ENCODE data around the gene PLD4.

PLD4 gene

DNA sequence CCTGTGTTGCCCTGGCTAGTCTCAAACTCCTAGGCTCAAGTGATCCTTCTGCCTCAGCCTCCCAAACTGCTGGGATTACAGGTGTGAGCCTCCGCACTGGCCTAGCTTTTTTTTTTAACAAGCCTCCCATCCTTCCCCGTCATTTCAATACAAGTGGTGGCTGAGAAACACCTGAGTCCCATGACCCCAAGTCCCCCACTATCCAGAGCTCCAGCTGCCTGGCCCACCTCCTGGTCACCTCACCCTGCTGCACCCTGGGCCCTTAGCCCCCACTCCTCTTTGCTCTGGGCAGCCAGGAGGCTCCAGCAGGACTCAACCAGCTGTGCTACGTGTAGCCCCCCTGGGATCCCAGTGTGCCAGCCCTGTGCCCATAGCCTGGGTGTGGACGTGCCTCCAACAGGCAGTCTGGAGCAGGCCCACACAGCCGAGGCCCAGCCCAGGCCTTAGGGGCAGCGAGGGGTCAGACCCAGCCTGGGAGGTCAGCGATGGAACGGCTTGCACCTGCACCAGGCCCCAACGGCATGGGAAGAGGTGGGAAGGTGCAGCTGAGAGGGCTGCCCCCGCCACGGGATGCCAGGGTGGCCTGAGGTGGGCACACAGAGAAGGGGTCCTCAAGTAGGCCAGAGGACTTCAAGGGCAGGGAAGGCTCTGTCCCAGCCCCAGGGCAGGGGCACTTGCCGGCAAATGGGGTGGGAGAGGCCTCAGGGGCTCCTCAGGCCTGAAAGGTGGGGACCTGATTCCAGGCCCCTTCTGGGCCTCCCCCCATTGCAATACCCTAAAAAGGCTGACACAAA lies 47.0 kb downstream of the PLD4 start:
- no peak overlapping the region for H3K4me3 ChIP-seq (ENCODE audit: insufficient read depth, low read depth, low read length)
- WGBS, 2 experiments = 94 to 95% methylated on average over 12 of the region's 12 CpGs
- H3K27ac ChIP-seq (ENCODE audit: insufficient read depth, low read depth, low read length, poor library complexity, severe bottlenecking) = no peak overlapping the region
- H3K27me3 ChIP-seq (ENCODE audit: control insufficient read depth, insufficient read depth, low read length, poor library complexity, severe bottlenecking) = peaks cover 25% of the 10 kb centered on the region
- H3K9me3 ChIP-seq (ENCODE audit: control insufficient read depth, low read length) = no peaks in the 10 kb centered on the region
- H3K4me1 ChIP-seq (ENCODE audit: control insufficient read depth, insufficient read depth, low read length) = peaks cover 29% of the 10 kb centered on the region
- no peaks in the 10 kb centered on the region for H3K36me3 ChIP-seq (ENCODE audit: control insufficient read depth, insufficient read depth, low read length)

DNA sequence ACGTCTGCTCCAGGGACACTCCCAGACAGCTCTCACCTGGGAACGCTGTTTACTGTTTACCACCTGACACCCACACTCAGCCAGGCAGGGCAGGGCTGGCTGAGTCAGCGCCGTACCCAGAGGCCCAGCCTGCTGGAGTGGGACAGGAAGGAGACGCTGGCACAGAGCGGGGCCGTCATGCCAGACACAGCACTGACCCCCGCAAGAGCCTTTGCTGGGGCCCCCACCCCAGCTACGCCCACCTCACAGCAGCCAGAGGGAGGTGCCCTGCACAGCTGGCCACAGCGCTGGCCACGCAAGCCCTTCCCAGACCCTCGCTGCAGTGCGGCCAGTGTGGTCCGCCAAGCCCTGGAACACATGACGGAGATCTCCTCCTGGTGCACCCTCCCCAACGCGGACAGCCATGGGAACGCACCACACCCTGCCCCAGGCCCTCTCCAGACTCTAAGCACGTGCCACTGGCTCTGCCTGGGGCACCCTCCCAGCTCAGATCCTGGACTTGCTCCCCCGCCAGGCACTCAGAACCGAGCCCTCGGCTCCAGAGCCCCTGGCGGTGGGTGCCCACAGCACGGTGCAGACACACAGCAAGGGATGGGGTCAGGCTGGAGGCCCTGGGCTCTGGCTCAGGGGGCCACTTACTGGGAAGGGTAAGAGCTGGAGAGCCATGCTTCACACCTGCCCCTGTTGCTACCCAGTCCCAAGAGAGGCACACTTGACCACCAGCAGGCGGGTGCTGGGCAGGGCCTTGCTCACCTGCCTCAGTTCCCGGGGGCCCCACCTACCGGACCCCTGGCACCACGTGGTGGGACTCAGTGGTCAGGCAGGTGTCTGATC lies 47.8 kb downstream of the PLD4 start:
- Histone ChIP-seq H3K27me3 (ENCODE audit: control insufficient read depth, insufficient read depth, low read length, poor library complexity, severe bottlenecking) (peaks cover 26% of the 10 kb centered on the region), H3K36me3 (ENCODE audit: control insufficient read depth, insufficient read depth, low read length) (no peaks in the 10 kb centered on the region), H3K4me1 (ENCODE audit: control insufficient read depth, insufficient read depth, low read length) (peaks cover 25% of the 10 kb centered on the region), H3K4me3 (ENCODE audit: insufficient read depth, low read depth, low read length) (no peak overlapping the region), H3K9me3 (ENCODE audit: control insufficient read depth, low read length) (no peaks in the 10 kb centered on the region), H3K27ac (ENCODE audit: insufficient read depth, low read depth, low read length, poor library complexity, severe bottlenecking) (no peak overlapping the region)
- whole genome bisulfite sequencing, 2 experiments = 87 to 88% methylated on average over 28 of the region's 28 CpGs

DNA sequence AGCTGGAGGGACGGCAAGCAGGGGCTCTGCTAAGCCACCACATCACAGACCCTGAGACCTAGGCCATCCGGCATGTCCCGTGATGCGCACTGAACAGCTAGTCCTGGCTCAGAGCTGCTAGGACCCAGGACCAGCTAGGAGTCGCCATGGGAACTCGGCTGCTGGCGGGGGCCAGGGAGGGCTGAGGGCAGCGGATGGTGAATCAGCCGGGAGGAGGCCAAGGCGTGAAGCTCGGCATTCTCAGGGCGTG lies 48.4 kb downstream of the PLD4 start:
- peaks cover 24% of the 10 kb centered on the region for H3K4me1 ChIP-seq (ENCODE audit: control insufficient read depth, insufficient read depth, low read length)
- H3K9me3 ChIP-seq (ENCODE audit: control insufficient read depth, low read length) = no peaks in the 10 kb centered on the region
- H3K4me3 ChIP-seq (ENCODE audit: insufficient read depth, low read depth, low read length) = no peak overlapping the region
- H3K27me3 ChIP-seq (ENCODE audit: control insufficient read depth, insufficient read depth, low read length, poor library complexity, severe bottlenecking) = peaks cover 26% of the 10 kb centered on the region
- H3K36me3 ChIP-seq (ENCODE audit: control insufficient read depth, insufficient read depth, low read length) = no peaks in the 10 kb centered on the region
- H3K27ac ChIP-seq (ENCODE audit: insufficient read depth, low read depth, low read length, poor library complexity, severe bottlenecking) = no peak overlapping the region
- WGBS, 2 experiments = 64 to 70% methylated on average over 12 of the region's 12 CpGs

DNA sequence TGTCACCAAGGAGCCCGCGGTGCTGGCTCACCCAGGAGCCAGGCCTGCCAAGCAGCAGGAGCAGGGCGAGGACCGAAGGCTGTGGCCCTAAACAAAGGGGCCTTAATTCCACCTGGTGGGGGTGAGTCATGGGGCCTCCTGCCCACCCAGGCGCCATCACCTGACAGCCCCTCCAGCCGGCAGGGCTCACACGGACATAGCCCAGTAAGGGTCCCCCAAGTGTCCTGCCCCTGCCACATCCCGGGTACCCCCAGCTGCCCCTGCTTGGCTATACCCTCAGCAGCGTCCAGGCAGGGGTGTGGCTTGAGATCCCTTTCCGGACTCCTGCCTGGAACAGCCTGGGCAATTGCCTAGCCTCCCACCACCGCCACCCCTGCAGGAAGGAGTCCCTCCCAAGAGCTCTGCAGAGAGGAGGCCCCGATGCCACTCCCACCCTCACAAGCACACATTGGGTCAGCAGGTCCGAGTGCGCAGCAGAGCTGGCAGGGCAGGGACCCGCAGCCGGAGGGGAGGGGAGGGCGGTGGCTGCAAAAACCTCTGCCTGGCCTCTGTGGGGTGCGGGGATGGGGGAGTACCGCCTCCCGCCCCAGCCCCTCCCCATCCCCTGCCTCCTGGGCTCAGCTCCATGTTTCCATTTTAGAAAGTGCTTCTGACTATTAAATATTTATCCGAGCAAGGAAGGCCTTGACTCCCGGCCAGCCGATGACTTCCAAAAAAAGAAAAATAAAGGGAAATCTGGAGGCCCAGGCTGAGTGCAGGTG lies 48.9 kb downstream of the PLD4 start:
- H3K27me3 ChIP-seq (ENCODE audit: control insufficient read depth, insufficient read depth, low read length, poor library complexity, severe bottlenecking) = peaks cover 24% of the 10 kb centered on the region
- no peaks in the 10 kb centered on the region for H3K9me3 ChIP-seq (ENCODE audit: control insufficient read depth, low read length)
- 53 to 58% methylated on average over 23 of the region's 23 CpGs for WGBS, 2 experiments
- peaks cover 19% of the 10 kb centered on the region for H3K4me1 ChIP-seq (ENCODE audit: control insufficient read depth, insufficient read depth, low read length)
- no peak overlapping the region for H3K27ac ChIP-seq (ENCODE audit: insufficient read depth, low read depth, low read length, poor library complexity, severe bottlenecking)
- no peaks in the 10 kb centered on the region for H3K36me3 ChIP-seq (ENCODE audit: control insufficient read depth, insufficient read depth, low read length)
- no peak overlapping the region for H3K4me3 ChIP-seq (ENCODE audit: insufficient read depth, low read depth, low read length)

DNA sequence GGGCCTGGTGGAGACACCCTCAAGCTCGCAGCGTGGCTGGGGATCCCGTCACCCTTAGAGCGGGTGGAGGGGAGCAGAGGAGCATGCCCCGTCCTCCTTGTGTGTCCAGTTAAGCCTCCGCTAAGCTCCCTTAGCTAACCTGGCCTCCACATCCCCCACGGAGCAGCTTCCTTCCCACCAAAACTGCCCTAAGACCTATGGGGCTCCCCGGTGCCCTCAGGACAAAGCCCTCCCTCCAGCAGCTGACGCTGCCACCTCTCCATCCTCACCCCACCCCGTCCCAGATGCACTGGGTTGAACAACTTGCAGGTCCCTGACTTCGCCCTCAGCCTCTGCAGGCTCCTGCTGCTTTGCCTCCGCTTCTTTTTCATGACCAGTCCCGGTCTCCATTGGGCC lies 49.5 kb downstream of the PLD4 start:
- H3K4me3 ChIP-seq (ENCODE audit: insufficient read depth, low read depth, low read length) = no peak overlapping the region
- peaks cover 17% of the 10 kb centered on the region for H3K4me1 ChIP-seq (ENCODE audit: control insufficient read depth, insufficient read depth, low read length)
- H3K36me3 ChIP-seq (ENCODE audit: control insufficient read depth, insufficient read depth, low read length) = no peaks in the 10 kb centered on the region
- WGBS, 2 experiments = 81 to 84% methylated on average over 13 of the region's 13 CpGs
- H3K27ac ChIP-seq (ENCODE audit: insufficient read depth, low read depth, low read length, poor library complexity, severe bottlenecking) = no peak overlapping the region
- H3K9me3 ChIP-seq (ENCODE audit: control insufficient read depth, low read length) = no peaks in the 10 kb centered on the region
- peaks cover 29% of the 10 kb centered on the region for H3K27me3 ChIP-seq (ENCODE audit: control insufficient read depth, insufficient read depth, low read length, poor library complexity, severe bottlenecking)

DNA sequence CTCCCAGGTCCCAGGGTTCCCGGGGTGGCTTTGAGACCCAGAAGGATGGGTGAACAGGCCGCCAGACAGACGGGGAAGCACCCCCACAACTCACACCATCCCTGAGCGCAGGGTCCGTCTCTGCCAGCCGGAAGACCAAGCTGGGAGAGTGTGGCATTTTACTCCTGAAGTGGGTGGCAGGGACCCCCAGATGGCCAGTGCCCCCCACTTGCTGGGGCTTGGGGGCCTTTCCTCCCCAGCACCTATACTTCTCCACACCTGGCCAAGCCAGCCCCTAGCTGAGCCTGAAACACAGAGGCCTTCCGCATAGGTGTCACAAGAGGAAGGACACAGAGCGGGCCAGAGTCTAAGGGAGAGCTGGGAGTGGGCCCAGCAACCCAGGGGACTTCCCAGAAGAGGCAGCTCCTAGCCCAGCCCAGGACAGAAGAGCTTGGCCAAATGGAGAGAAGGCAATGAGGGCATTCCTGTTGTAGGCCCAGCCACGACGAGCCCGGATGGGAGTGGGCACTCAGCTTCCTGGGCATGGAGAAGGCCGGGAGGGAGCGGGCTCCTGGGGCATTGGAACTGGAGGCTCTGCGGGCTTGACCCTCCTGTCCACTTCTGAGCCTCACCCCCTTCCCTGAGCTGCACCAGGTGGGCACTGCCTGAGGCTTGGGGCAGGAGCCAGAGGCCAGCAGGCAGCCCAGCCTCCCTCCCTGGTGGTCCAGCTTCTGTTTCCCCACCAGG lies 50.1 kb downstream of the PLD4 start:
- H3K27me3 ChIP-seq (ENCODE audit: control insufficient read depth, insufficient read depth, low read length, poor library complexity, severe bottlenecking) = peaks cover 36% of the 10 kb centered on the region
- no peaks in the 10 kb centered on the region for H3K9me3 ChIP-seq (ENCODE audit: control insufficient read depth, low read length)
- H3K27ac ChIP-seq (ENCODE audit: insufficient read depth, low read depth, low read length, poor library complexity, severe bottlenecking) = no peak overlapping the region
- peaks cover 17% of the 10 kb centered on the region for H3K4me1 ChIP-seq (ENCODE audit: control insufficient read depth, insufficient read depth, low read length)
- no peak overlapping the region for H3K4me3 ChIP-seq (ENCODE audit: insufficient read depth, low read depth, low read length)
- WGBS, 2 experiments = 94 to 95% methylated on average over 14 of the region's 14 CpGs
- H3K36me3 ChIP-seq (ENCODE audit: control insufficient read depth, insufficient read depth, low read length) = no peaks in the 10 kb centered on the region

DNA sequence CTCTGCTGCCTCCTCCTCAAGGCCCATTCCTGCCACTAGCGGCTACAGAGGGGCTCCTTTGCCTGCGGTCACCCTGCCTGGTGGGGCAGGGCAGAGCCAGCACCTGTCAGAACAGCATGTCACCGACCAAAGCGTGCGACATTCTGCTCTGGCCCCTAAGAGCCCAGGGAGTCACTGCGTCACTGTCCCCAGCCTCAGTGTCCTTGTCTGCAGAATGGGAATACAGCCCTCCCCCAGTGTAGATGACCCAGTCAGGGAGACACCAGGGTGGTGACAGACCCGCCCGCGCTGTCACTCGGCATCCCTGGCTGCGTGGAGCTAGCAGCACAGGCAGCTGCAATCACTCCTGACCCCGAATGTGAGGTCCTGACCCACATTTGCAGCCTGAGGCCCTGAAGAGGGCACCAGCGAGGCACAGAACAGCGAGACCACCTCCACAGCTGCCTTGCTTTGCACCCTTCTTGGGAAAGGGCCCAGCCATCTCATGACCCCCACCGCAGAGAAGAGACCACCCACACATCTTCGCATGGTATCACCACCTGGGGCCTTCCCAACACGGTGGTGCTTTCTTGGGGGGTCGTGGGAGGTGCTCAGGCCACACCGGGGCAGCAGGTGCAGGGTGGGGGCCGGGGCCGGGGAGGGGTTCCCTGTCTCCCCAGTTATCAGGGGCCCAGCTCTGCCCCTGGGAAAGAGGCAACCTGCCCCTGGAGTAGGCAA lies 51.0 kb downstream of the PLD4 start:
- Histone ChIP-seq H3K27ac (ENCODE audit: insufficient read depth, low read depth, low read length, poor library complexity, severe bottlenecking) (no peak overlapping the region), H3K36me3 (ENCODE audit: control insufficient read depth, insufficient read depth, low read length) (no peaks in the 10 kb centered on the region), H3K9me3 (ENCODE audit: control insufficient read depth, low read length) (no peaks in the 10 kb centered on the region), H3K27me3 (ENCODE audit: control insufficient read depth, insufficient read depth, low read length, poor library complexity, severe bottlenecking) (peaks cover 44% of the 10 kb centered on the region), H3K4me1 (ENCODE audit: control insufficient read depth, insufficient read depth, low read length) (peaks cover 17% of the 10 kb centered on the region), H3K4me3 (ENCODE audit: insufficient read depth, low read depth, low read length) (no peak overlapping the region)
- 65 to 68% methylated on average over 21 of the region's 21 CpGs for WGBS, 2 experiments

DNA sequence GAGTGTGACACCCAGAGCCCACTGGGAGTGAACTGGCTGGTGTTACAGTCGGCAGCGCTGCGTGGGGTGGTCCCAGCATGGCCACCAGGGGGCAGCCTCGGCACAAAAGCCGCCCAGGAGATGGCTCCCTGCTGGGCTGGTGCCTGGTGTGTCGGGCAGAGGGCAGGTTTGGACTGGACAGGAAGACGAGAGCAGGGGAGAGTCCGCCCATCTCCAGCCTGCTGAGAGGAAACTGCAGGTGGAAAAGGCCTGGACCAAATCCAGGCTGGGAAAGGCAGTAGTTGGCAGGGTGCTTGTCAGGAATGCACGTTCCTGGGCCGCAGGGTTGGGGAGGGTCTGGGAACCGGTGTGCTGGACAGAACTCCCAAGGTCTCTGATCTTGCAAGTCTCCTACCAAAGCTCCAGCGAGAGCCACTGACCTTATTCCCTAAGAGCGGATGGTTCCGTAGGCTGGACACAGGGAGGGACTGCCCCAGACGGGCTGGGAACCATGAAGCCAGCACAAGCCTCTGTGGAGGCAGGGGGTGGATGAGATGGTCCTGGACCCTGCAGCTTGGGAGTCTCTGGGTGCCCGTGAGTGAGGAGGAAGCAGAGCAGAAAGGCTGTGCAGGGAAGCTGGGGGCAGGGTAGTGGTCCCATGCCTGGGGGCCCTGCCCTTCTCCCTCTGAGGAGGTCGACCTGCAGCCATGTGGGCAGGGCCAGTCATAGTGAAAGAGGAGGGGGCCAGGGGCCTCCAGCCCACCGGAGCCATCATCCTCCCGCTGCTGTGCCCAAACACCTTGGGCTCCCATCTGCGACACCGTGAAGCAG lies 51.7 kb downstream of the PLD4 start:
- no peaks in the 10 kb centered on the region for H3K36me3 ChIP-seq (ENCODE audit: control insufficient read depth, insufficient read depth, low read length)
- H3K27ac ChIP-seq (ENCODE audit: insufficient read depth, low read depth, low read length, poor library complexity, severe bottlenecking) = no peak overlapping the region
- peaks cover 51% of the 10 kb centered on the region for H3K27me3 ChIP-seq (ENCODE audit: control insufficient read depth, insufficient read depth, low read length, poor library complexity, severe bottlenecking)
- H3K9me3 ChIP-seq (ENCODE audit: control insufficient read depth, low read length) = no peaks in the 10 kb centered on the region
- peaks cover 17% of the 10 kb centered on the region for H3K4me1 ChIP-seq (ENCODE audit: control insufficient read depth, insufficient read depth, low read length)
- WGBS, 2 experiments = 58 to 60% methylated on average over 21 of the region's 21 CpGs
- no peak overlapping the region for H3K4me3 ChIP-seq (ENCODE audit: insufficient read depth, low read depth, low read length)
